ENCODE measurements around the gene DKC1. TPM values are rescaled to one million over a fixed set of nuclear protein-coding genes. Genes with fewer than 3 reads are reported as not detected.
A peak's percentile ranks its signal among the peaks of the same experiment; 100 is the strongest.

The DKC1 gene
- total RNA-seq, 4 donors from 2014 or later = 18.4 to 32.8 (median 19.8) TPM

DNA sequence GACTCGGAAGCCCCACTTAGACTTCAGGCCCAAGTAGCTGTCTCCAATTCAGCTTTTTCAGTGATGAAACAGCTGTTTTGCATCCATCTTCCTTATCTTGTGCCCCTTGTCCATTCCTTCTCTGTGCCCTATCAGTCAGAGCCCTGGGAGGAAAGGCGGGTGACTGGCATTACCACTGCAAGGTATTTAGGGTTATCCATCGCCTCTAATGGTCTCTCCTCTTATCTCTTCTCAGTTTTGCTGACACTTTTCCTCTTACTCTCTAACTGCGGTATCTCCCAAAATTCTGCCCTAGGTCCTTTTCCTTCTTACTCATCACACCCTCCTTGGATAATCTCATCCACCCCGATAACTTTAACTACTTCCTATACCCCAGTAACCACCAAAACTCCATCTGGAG lies 25.5 kb upstream of the DKC1 start:
- peaks cover 29 to 67% (median 52%) of the 10 kb centered on the region in 3 donors for H3K4me1 ChIP-seq

DNA sequence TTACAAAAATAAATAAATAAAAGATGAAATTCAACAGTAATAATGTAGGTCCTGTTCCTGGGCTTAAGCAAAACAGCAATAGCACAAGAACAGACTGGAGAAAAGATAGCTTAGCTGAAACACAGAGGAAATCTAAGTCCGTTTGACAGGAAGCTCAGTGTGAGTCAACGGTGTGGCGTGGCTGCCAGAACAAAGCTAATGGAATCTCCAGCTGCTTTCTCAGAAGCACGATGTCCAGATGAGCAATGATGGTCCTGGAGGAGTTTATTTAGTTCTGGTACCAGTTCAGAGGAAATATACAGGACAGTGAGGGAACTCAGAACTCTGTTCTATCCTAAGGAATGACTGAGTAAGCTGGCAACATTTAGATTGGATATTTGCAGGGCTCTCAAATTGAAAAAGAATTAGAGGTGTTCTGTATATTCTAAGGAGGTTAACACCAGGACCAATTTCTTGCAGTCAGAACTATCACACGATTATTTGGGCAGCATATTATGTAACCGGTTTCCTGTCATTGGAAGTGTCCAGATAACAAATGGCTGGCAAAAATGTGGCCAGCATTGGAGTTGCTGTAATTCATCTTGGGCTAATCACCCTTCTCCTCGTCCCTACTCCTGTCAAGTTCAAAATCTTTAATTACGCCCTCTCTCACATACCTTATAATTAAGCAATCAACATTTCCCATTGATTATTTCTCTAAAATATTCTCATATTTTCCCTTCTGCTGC lies 24.5 kb upstream of the DKC1 start:
- WGBS, 2 donors (ENCODE audit: low coverage in 1 of 2) = 4 to 20% methylated on average over 6 to 8 of the region's 8 CpGs
- H3K4me3 ChIP-seq = no peak overlapping the region
- H3K4me1 ChIP-seq = peaks cover 21 to 57% (median 43%) of the 10 kb centered on the region in 3 donors
- peak overlapping the region; percentile 81 to 85 (median 82) for H3K27ac ChIP-seq
- ATAC-seq = peak; percentile 77
- TF ChIP-seq POLR2AphosphoS5 (IDR thresholded peaks at IDR 0.05) = peak; percentile 84
- TF ChIP-seq, protein P1, sequence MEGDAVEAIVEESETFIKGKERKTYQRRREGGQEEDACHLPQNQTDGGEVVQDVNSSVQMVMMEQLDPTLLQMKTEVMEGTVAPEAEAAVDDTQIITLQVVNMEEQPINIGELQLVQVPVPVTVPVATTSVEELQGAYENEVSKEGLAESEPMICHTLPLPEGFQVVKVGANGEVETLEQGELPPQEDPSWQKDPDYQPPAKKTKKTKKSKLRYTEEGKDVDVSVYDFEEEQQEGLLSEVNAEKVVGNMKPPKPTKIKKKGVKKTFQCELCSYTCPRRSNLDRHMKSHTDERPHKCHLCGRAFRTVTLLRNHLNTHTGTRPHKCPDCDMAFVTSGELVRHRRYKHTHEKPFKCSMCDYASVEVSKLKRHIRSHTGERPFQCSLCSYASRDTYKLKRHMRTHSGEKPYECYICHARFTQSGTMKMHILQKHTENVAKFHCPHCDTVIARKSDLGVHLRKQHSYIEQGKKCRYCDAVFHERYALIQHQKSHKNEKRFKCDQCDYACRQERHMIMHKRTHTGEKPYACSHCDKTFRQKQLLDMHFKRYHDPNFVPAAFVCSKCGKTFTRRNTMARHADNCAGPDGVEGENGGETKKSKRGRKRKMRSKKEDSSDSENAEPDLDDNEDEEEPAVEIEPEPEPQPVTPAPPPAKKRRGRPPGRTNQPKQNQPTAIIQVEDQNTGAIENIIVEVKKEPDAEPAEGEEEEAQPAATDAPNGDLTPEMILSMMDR (IDR thresholded peaks at IDR 0.05) = no peak
- no peaks in the 10 kb centered on the region for H3K9me3 ChIP-seq
- H3K27me3 ChIP-seq = no peaks in the 10 kb centered on the region
- no peaks in the 10 kb centered on the region for H3K36me3 ChIP-seq

More for the DNA sequence above, 25.5 kb upstream of the DKC1 start:
- 83 to 87% methylated on average over 4 to 5 of the region's 5 CpGs for WGBS, 2 donors (ENCODE audit: low coverage in 1 of 2)
- peak overlapping the region; percentile 81 to 85 (median 82) for H3K27ac ChIP-seq
- H3K27me3 ChIP-seq = no peaks in the 10 kb centered on the region
- H3K36me3 ChIP-seq = no peaks in the 10 kb centered on the region
- H3K4me3 ChIP-seq = no peak overlapping the region
- TF ChIP-seq, protein P1 (IDR thresholded peaks at IDR 0.05) = no peak
- no peak for TF ChIP-seq EP300 (IDR thresholded peaks at IDR 0.05)
- ATAC-seq = no peak
- H3K9me3 ChIP-seq = no peaks in the 10 kb centered on the region

DNA sequence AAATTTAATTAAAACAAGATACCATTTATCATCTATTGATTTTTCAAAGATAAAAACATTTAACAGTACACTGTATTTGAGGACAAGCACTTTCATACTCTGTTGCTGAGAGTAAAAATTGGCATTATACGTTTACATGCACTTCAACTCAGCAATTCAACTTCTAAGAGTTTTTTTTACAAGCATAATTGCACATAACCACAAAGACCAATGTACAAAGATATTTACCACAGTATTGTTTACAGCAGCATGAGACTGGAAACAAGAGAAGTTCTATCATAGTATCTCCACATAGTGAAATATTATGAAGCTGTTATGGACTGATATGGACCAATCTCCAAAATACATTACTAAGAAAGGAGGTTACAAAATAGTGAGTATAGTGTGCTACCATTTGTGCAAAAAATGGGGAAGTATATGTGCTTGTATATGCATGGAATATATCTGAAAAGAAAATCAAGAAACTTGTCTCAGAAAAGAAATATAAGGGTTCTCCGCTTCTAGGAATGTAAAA lies 22.7 kb upstream of the DKC1 start:
- Histone ChIP-seq H3K36me3 (no peaks in the 10 kb centered on the region), H3K27me3 (no peaks in the 10 kb centered on the region), H3K9me3 (no peaks in the 10 kb centered on the region), H3K27ac (no peak overlapping the region), H3K4me3 (no peak overlapping the region), H3K4me1 (peaks cover 18 to 38% (median 26%) of the 10 kb centered on the region in 3 donors)
- no peak for ATAC-seq
- WGBS, 2 donors (ENCODE audit: low coverage in 1 of 2) = 75% methylated on average over 2 of the region's 2 CpGs
- TF ChIP-seq POLR2AphosphoS5 (IDR thresholded peaks at IDR 0.05) (no peak), POLR2A (IDR thresholded peaks at IDR 0.05) (no peak), EP300 (IDR thresholded peaks at IDR 0.05) (no peak)
- TF ChIP-seq, protein P1 (IDR thresholded peaks at IDR 0.05) = no peak

DNA sequence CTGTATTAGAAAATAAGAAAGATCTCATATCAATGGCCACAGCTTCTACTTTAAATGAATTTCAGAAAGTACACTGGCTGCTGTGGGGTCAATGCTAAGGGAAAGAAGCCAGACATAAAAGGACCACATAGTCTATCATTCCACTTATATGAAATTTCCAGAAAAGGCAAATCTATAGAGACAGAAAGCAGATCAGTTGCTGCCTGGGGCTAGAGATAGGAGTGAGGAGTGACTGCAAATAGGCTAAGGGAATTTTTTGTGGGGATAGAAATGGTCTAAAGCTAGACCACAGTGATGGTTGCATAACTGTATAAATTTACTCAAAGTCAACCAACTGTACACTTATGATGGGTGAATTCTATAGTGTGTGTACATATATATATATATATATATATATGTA lies 20.1 kb upstream of the DKC1 start:
- peaks cover 1 to 12% (median 2%) of the 10 kb centered on the region in 3 donors for H3K4me1 ChIP-seq
- no peaks in the 10 kb centered on the region for H3K27me3 ChIP-seq
- no peak overlapping the region for H3K4me3 ChIP-seq
- no peak for ATAC-seq
- H3K36me3 ChIP-seq = no peaks in the 10 kb centered on the region
- H3K9me3 ChIP-seq = no peaks in the 10 kb centered on the region
- TF ChIP-seq EP300 (IDR thresholded peaks at IDR 0.05) (no peak), POLR2A (IDR thresholded peaks at IDR 0.05) (no peak), POLR2AphosphoS5 (IDR thresholded peaks at IDR 0.05) (no peak)
- TF ChIP-seq, protein P1 (IDR thresholded peaks at IDR 0.05) = no peak
- no peak overlapping the region for H3K27ac ChIP-seq
